OCI-LY1 (cell line): Measurements from ENCODE around the gene NSG1.

Source experiments
- CTCF ChIP-seq: fragments of 200-600 bp; sonication (generic), shearing (Covaris generic); IDR thresholded peaks from 2 replicates; pipeline ENCODE4 v1.5.1; 2017; ENCODE audit warnings: mild to moderate bottlenecking, antibody characterized with exemption, low read length, moderate library complexity, mixed read lengths
- EZH2 ChIP-seq: fragments of 200-600 bp; sonication (generic), shearing (Covaris generic); IDR thresholded peaks from 2 replicates; pipeline ENCODE4 v1.8.0; 2017; ENCODE audit warnings: borderline replicate concordance, mixed run types, mild to moderate bottlenecking, antibody characterized with exemption, low read length, moderate library complexity, mixed read lengths

DNA sequence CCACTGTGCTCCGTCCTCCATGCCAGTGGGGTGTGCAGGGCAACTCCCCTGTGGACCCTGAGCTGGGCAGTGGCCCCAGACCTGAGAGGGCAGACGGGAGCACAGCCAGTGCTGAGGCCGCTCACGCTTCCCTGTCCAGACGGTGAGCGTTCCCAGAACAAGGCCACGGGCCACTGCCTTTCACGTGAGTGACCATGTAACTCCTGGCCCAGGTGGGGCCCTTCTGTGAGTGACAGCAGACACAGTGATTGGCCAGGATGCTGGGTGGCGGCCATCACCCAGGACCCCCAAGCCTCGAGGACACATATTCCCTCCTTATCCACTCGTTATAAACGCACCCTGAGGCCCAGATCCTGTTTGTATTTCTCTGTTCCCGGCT lies 10.5 kb downstream of the NSG1 start:
- TF ChIP-seq CTCF (no peak), EZH2 (no peak)
